K562 (cell line): ENCODE results near the gene EVPL. TPM values are rescaled to one million over a fixed set of nuclear protein-coding genes. Genes with fewer than 3 reads are reported as not detected.
A peak's percentile ranks its signal among the peaks of the same experiment; 100 is the strongest.

Experiments used
- ARID1B ChIP-seq: fragments of 450-650 bp; IDR thresholded peaks from 2 replicates; pipeline ENCODE4 v1.6.1; 2016; ENCODE audit warnings: antibody characterized with exemption, mild to moderate bottlenecking, inconsistent platforms
- BRD4 ChIP-seq: fragments of 200-600 bp; sonication (generic); IDR thresholded peaks from 2 replicates; pipeline ENCODE4 v1.6.1; 2017; ENCODE audit warnings: inconsistent platforms
- MLX ChIP-seq, 2 experiments: fragments of 450-650 bp in 1 of 2; sonication (generic) in 1 of 2; formaldehyde crosslinking; conservative IDR thresholded peaks; 2 replicates each; pipeline versions ENCODE4 v1.4.0 to v1.8.1; 2020 to 2022; ENCODE audit warnings: mild to moderate bottlenecking in 1 of 2, missing genetic modification reagents in 1 of 2
- NFIC ChIP-seq: fragments of 450-650 bp; IDR thresholded peaks from 2 replicates; pipeline ENCODE4 v1.6.1; 2017; ENCODE audit warnings: mild to moderate bottlenecking, inconsistent platforms
- RAD21 ChIP-seq, 2 experiments: fragments of 250-450 bp in 1 of 2; fragments of 450-650 bp in 1 of 2; sonication (Bioruptor Pico) in 1 of 2; formaldehyde crosslinking in 1 of 2; IDR thresholded peaks in 1 of 2; conservative IDR thresholded peaks in 1 of 2; 2 replicates each; pipeline versions ENCODE4 v1.4.0 to v1.8.0; 2020 to 2022; ENCODE audit warnings: mild to moderate bottlenecking in 2 of 2, moderate library complexity in 1 of 2
- TAF15 ChIP-seq: fragments of 200-400 bp; formaldehyde crosslinking; IDR thresholded peaks from 2 replicates; pipeline ENCODE4 v1.6.1; 2017; ENCODE audit warnings: mild to moderate bottlenecking, low read depth, low read length, moderate library complexity
- TBP ChIP-seq: optimal IDR thresholded peaks from 2 replicates; pipeline ENCODE3; 2011; ENCODE audit warnings: low read depth, low read length, improper control_type of control experiment
- YY1 ChIP-seq, 3 experiments: IDR thresholded peaks; 2 replicates each; pipeline ENCODE4 v1.6.1; 2011; ENCODE audit warnings: low read length in 2 of 3, mild to moderate bottlenecking in 2 of 3, moderate library complexity in 2 of 3, borderline replicate concordance in 1 of 3, control low read depth in 1 of 3, low read depth in 1 of 3; ENCODE audit not compliant: insufficient read depth in 3 of 3, insufficient replicate concordance in 2 of 3, control insufficient read depth in 1 of 3, insufficient read length in 1 of 3; ENCODE audit errors: extremely low read depth in 1 of 3
- ZBTB33 ChIP-seq: sonication (generic); formaldehyde crosslinking; IDR thresholded peaks from 2 replicates; pipeline ENCODE4 v1.8.1; 2023; ENCODE audit warnings: mild to moderate bottlenecking, missing genetic modification reagents
- ZFX ChIP-seq: sonication (generic); formaldehyde crosslinking; IDR thresholded peaks from 2 replicates; pipeline ENCODE4 v1.8.0; 2022; ENCODE audit warnings: mild to moderate bottlenecking, missing genetic modification reagents, moderate library complexity
- ZNF121 ChIP-seq: sonication (generic); formaldehyde crosslinking; conservative IDR thresholded peaks from 2 replicates; pipeline ENCODE4 v1.8.0; 2022; ENCODE audit warnings: missing genetic modification reagents
- ZNF41 ChIP-seq: fragments of 250-450 bp; sonication (Bioruptor Pico); conservative IDR thresholded peaks from 2 replicates; pipeline ENCODE4 v1.4.0; 2020; ENCODE audit warnings: mild to moderate bottlenecking
- ZNF445 ChIP-seq: fragments of 250-450 bp; sonication (Bioruptor Pico); IDR thresholded peaks from 2 replicates; pipeline ENCODE4 v1.4.0; 2020; ENCODE audit warnings: low read depth, mild to moderate bottlenecking, moderate library complexity
- polyA plus RNA-seq, 8 experiments: library from polyadenylated mRNA; depleted of rRNA in 4 of 8; stranded (reverse) in 5 of 8; unstranded in 3 of 8; fragments of >200 nt; fragmentation: Nextera tagmentation in 2 of 8; fragmentation: Illumina TruSeq in 1 of 8; extraction: Ambion mirVana in 2 of 8; extraction: Trizol in 1 of 8; gene quantifications; 2 replicates each; pipeline versions ENCODE4 v1.2.1 to v1.2.3, GENCODE V29; 2011 to 2014; ENCODE audit warnings: inconsistent platforms in 1 of 8, missing spikeins in 1 of 8
- total RNA-seq, 7 experiments: library from RNA; depleted of rRNA in 6 of 7; stranded (reverse); fragments of >200 nt in 6 of 7; fragmentation: Illumina TruSeq in 2 of 7; extraction: Trizol in 2 of 7; gene quantifications; 2 replicates each; pipeline versions ENCODE4 v1.2.1 to v1.2.3, GENCODE V29; 2011 to 2021; ENCODE audit warnings: low replicate concordance in 1 of 7
- TF ChIP-seq, protein P1 (sequence below): fragments of 450-650 bp; IDR thresholded peaks from 2 replicates; pipeline ENCODE4 v1.6.1; 2018; ENCODE audit warnings: mild to moderate bottlenecking, low read depth; ENCODE audit not compliant: partially characterized antibody
- TF ChIP-seq, protein P2 (sequence below): fragments of 450-650 bp; IDR thresholded peaks from 2 replicates; pipeline ENCODE4 v1.6.1; 2014; ENCODE audit warnings: low read depth, mild to moderate bottlenecking, moderate library complexity, borderline replicate concordance
- TF ChIP-seq, protein P3 (sequence below): sonication (generic); formaldehyde crosslinking; IDR thresholded peaks from 2 replicates; pipeline ENCODE4 v1.8.1; 2023; ENCODE audit warnings: mild to moderate bottlenecking, missing genetic modification reagents
- TF ChIP-seq, protein P4 (sequence below): fragments of 450-650 bp; formaldehyde crosslinking; IDR thresholded peaks from 2 replicates; pipeline ENCODE4 v1.4.0; 2020; ENCODE audit warnings: mild to moderate bottlenecking, moderate library complexity

The EVPL gene
- total and polyA plus RNA-seq, 9 of the 15 experiments (the other 6 are each of a cell fraction or from before 2014, with no cell fraction given), result 0.08 to 0.18 (median 0.16) TPM; not detected in 5

DNA sequence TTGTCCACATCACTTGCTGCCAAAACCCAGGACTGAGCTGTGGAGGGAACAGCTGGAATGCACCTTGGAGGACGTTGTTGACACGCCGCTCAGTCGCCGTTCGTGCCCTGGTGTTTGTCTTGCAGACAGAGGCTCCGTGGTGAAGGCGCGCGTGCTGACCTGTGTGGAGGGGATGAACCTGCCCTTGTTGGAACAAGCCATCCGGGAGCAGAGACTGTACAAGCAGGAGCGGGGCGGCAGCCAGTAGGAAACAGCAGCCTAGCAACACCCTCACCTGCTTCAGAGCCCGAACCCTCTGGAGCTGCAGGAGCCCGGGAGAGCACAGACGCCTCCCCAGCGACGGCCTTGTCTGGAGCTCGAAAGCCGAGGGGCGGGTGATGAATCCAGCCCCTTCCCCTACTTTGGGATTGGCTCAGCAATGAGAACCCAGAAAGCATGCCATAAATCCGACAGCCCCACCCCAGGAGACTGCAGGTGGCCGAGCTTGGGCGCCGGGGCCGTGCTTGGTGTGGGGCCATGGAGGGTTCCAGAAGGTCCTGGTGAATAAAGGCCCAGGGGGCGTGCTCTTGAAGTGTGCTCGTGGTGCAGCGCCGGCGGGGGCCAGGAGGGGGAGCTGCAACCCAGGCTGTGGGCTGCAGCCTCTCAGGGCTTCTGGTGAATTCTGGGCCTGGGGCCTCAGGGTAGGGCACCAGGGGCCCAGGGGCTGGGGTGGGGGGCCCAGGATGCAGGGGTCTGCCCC, 26.9 kb downstream of the EVPL start (continued):
- TF ChIP-seq TAF15 (no peak), ZNF41 (CRISPR knock-in tag) (no peak), YY1 (IDR thresholded peaks at IDR 0.05; ENCODE audit: borderline replicate concordance in 1 of 3, control insufficient read depth in 1 of 3, extremely low read depth in 1 of 3, insufficient read depth in 3 of 3, insufficient read length in 1 of 3, insufficient replicate concordance in 2 of 3, low read depth in 1 of 3, low read length in 2 of 3) (peak in 1 of 3 experiments; percentile 39), TBP (no peak), RAD21 (CRISPR knock-in tag; conservative IDR thresholded peaks at IDR 0.05 in 1 of 2, IDR thresholded peaks at IDR 0.05 in 1 of 2) (peak; percentile 27 to 68; a peak in 3 of 4 replicates), ZFX (peak; percentile 53), ZBTB33 (CRISPR knock-in tag) (no peak), ARID1B (no peak), MLX (CRISPR knock-in tag; conservative IDR thresholded peaks at IDR 0.05) (no peak), ZNF445 (CRISPR knock-in tag) (no peak), NFIC (no peak), BRD4 (no peak), ZNF121 (CRISPR knock-in tag) (no peak)
- TF ChIP-seq, protein P1, sequence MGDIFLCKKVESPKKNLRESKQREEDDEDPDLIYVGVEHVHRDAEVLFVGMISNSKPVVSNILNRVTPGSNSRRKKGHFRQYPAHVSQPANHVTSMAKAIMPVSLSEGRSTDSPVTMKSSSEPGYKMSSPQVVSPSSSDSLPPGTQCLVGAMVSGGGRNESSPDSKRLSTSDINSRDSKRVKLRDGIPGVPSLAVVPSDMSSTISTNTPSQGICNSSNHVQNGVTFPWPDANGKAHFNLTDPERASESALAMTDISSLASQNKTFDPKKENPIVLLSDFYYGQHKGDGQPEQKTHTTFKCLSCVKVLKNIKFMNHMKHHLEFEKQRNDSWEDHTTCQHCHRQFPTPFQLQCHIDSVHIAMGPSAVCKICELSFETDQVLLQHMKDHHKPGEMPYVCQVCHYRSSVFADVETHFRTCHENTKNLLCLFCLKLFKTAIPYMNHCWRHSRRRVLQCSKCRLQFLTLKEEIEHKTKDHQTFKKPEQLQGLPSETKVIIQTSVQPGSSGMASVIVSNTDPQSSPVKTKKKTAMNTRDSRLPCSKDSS, result no peak
- TF ChIP-seq, protein P2, sequence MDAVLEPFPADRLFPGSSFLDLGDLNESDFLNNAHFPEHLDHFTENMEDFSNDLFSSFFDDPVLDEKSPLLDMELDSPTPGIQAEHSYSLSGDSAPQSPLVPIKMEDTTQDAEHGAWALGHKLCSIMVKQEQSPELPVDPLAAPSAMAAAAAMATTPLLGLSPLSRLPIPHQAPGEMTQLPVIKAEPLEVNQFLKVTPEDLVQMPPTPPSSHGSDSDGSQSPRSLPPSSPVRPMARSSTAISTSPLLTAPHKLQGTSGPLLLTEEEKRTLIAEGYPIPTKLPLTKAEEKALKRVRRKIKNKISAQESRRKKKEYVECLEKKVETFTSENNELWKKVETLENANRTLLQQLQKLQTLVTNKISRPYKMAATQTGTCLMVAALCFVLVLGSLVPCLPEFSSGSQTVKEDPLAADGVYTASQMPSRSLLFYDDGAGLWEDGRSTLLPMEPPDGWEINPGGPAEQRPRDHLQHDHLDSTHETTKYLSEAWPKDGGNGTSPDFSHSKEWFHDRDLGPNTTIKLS, result no peak
- TF ChIP-seq, protein P3, sequence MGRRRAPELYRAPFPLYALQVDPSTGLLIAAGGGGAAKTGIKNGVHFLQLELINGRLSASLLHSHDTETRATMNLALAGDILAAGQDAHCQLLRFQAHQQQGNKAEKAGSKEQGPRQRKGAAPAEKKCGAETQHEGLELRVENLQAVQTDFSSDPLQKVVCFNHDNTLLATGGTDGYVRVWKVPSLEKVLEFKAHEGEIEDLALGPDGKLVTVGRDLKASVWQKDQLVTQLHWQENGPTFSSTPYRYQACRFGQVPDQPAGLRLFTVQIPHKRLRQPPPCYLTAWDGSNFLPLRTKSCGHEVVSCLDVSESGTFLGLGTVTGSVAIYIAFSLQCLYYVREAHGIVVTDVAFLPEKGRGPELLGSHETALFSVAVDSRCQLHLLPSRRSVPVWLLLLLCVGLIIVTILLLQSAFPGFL, result no peak
- TF ChIP-seq, protein P4, sequence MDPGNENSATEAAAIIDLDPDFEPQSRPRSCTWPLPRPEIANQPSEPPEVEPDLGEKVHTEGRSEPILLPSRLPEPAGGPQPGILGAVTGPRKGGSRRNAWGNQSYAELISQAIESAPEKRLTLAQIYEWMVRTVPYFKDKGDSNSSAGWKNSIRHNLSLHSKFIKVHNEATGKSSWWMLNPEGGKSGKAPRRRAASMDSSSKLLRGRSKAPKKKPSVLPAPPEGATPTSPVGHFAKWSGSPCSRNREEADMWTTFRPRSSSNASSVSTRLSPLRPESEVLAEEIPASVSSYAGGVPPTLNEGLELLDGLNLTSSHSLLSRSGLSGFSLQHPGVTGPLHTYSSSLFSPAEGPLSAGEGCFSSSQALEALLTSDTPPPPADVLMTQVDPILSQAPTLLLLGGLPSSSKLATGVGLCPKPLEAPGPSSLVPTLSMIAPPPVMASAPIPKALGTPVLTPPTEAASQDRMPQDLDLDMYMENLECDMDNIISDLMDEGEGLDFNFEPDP (CRISPR knock-in tag), result no peak
